Osteocyte (in vitro differentiated cells): Measurements from ENCODE around the gene CTIF. TPM values are rescaled to one million over a fixed set of nuclear protein-coding genes. Genes with fewer than 3 reads are reported as not detected.
"Not testable (repeated sequence)": the region's sequence is repeated elsewhere in the genome, so short reads cannot be mapped to it uniquely, and the experiment has no call there.

Source experiments
- DNase-seq: peaks from one replicate; pipeline ENCODE4 v3.0.0; 2021; ENCODE audit warnings: mixed read lengths; ENCODE audit not compliant: unreplicated experiment; ENCODE audit errors: extremely low spot score
- H3K27ac Mint-ChIP-seq: one replicate; pipeline ENCODE4 v1.8.0; 2021; ENCODE audit warnings: mild to moderate bottlenecking, mixed read lengths; ENCODE audit not compliant: unreplicated experiment
- H3K27me3 Mint-ChIP-seq: one replicate; pipeline ENCODE4 v1.8.0; 2021; ENCODE audit warnings: mixed read lengths; ENCODE audit not compliant: unreplicated experiment
- H3K36me3 Mint-ChIP-seq: one replicate; pipeline ENCODE4 v1.8.0; 2021; ENCODE audit warnings: mixed read lengths; ENCODE audit not compliant: unreplicated experiment
- H3K4me1 Mint-ChIP-seq: one replicate; pipeline ENCODE4 v1.8.0; 2021; ENCODE audit warnings: mixed read lengths; ENCODE audit not compliant: unreplicated experiment
- H3K4me3 Mint-ChIP-seq: one replicate; pipeline ENCODE4 v1.8.0; 2021; ENCODE audit warnings: mild to moderate bottlenecking, moderate library complexity, mixed read lengths; ENCODE audit not compliant: unreplicated experiment
- H3K9me3 Mint-ChIP-seq: one replicate; pipeline ENCODE4 v1.8.0; 2021; ENCODE audit warnings: mixed read lengths; ENCODE audit not compliant: unreplicated experiment
- CTCF ChIP-seq: fragments of 200-600 bp; sonication (generic); IDR thresholded peaks from 2 replicates; pipeline ENCODE4 v1.5.0; 2021; ENCODE audit warnings: antibody characterized with exemption, mild to moderate bottlenecking, moderate library complexity
- total RNA-seq: library from RNA; stranded (reverse); gene quantifications from 2 replicates; pipeline ENCODE4 v1.2.1, GENCODE V29; 2021

CTIF gene
- total RNA-seq, 1 donor from 2014 or later = 172 TPM

DNA sequence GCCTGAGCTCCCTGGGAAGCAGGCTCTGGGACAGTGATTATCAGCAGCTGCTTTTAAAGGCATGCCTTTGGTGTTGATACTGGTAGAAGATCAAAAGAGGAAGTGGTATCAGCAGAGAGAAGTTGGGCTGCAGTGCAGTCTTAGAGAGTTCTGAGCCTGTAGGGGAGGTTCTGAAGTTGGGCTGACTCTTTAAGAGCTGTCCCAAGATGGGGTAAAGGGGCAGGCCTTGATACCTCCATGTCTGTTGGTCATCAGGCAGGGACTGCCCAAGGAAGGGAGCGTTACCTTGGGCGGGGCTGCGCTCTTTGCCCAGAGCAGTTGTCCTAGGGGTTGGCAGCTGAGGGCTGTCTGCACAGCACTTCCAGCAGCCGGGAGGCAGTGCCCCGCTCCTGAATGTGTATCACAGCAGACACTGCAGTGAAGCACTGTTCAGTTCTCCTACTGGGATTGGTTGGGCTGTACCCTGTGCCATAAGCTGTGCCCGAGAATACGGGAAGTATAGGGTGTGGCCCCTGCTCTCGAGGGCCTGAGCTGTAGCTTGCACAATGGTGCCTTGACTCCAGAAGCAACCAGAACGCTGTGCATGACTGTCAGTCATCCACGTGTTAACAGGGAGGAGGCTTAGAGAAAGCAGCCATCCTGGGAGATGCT, 177.0 kb downstream of the CTIF start:
- no peaks in the 10 kb centered on the region for H3K9me3 Mint-ChIP-seq
- peaks cover 57% of the 10 kb centered on the region for H3K36me3 Mint-ChIP-seq
- peaks cover 23% of the 10 kb centered on the region for H3K4me1 Mint-ChIP-seq

GRCh38 chr18:48717227-48717626, 178.4 kb downstream of the CTIF start:
- H3K4me3 Mint-ChIP-seq, H3K9me3 Mint-ChIP-seq, H3K27me3 Mint-ChIP-seq, DNase-seq, H3K27ac Mint-ChIP-seq: not testable (repeated sequence)
- H3K36me3 Mint-ChIP-seq = peaks cover 53% of the 10 kb centered on the region
- H3K4me1 Mint-ChIP-seq = peaks cover 28% of the 10 kb centered on the region

More for the DNA sequence above, 177.0 kb downstream of the CTIF start:
- TF ChIP-seq CTCF = no peak
- no peak overlapping the region for H3K27ac Mint-ChIP-seq
- H3K27me3 Mint-ChIP-seq = no peaks in the 10 kb centered on the region
- DNase-seq = no peak
- no peak overlapping the region for H3K4me3 Mint-ChIP-seq

- no peak for DNase-seq
- Mint-ChIP-seq H3K9me3 (no peaks in the 10 kb centered on the region), H3K36me3 (peaks cover 45% of the 10 kb centered on the region), H3K4me3 (no peak overlapping the region), H3K4me1 (peaks cover 26% of the 10 kb centered on the region), H3K27me3 (no peaks in the 10 kb centered on the region), H3K27ac (no peak overlapping the region)
- no peak for TF ChIP-seq CTCF
These were observed 179.6 kb downstream of the CTIF start for GRCh38 chr18:48718251-48718959.

- no peak for DNase-seq
- Mint-ChIP-seq H3K27me3 (no peaks in the 10 kb centered on the region), H3K4me1 (peaks cover 26% of the 10 kb centered on the region), H3K9me3 (no peaks in the 10 kb centered on the region), H3K36me3 (peaks cover 42% of the 10 kb centered on the region), H3K4me3 (no peak overlapping the region), H3K27ac (no peak overlapping the region)
- TF ChIP-seq CTCF = no peak
These were observed 180.6 kb downstream of the CTIF start for GRCh38 chr18:48719388-48719787.

DNA sequence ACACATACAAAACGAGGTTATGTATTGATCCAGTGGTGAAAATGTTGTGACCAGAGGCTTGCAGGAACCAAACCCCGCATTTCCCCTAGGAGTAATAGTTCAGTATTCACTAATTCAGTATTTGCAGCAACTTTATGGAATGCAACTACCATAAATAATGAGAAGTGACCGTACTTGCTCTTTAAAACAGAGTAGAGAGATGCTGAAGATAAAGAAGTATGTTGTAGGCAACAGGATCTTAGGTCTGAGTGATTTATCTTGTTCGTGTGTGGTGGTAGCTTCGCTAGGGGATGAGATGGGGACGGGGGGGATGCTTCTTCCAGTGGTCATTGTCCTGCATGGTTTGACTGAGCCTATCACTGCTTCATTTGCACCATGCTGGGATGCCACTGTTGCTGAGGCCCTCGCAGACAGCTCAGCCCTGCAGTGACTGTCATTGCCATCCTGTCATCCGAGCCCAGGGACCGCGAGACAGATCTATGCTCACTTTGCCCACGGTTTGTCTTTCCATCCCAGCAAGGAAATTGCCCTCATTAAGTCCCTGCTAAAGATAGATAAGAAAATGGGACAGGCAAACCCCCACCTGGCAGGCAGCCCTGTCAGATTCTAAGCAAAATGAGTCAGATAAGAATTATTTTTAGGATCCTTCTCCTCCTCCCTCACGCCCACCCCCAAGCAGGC, 181.3 kb downstream of the CTIF start:
- Mint-ChIP-seq H3K27ac (no peak overlapping the region), H3K36me3 (peaks cover 43% of the 10 kb centered on the region), H3K27me3 (no peaks in the 10 kb centered on the region), H3K4me1 (peaks cover 26% of the 10 kb centered on the region), H3K4me3 (no peak overlapping the region), H3K9me3 (no peaks in the 10 kb centered on the region)
- TF ChIP-seq CTCF = no peak
- DNase-seq = no peak
